C4-2B (cell line): ENCODE results near the gene CILP2.

Experiments
- H3K27ac ChIP-seq: fragments of 450-650 bp; 2 replicates; pipeline ENCODE4 v1.5.1; 2017
- ZFX ChIP-seq: fragments of 450-650 bp; IDR thresholded peaks from 2 replicates; pipeline ENCODE4 v1.6.1; 2017
- TF ChIP-seq, protein P1 (sequence below): fragments of 450-650 bp; conservative IDR thresholded peaks from 2 replicates; pipeline ENCODE4 v1.5.1; 2017; ENCODE audit warnings: mild to moderate bottlenecking

Gene CILP2

DNA sequence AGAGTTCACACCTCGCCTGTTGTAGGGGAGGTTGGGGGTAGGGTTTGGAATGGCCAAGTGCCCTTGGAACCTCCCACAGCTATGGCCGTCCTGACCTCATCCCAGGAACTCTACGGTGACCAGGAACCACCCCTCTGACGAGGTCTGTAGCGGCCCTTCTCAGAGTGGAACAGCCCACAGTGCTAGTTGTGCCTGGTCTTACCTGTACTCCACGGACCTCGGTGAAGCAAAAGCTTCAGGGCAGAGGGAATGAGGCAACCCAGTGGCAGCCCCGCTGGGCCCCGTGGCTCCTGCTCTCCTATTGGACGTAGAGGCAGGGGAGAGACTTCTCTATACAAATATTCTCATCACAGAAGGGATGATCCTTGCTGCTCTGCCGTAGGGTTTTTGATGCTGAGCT, 29.8 kb upstream of the CILP2 start:
- TF ChIP-seq, protein P1, sequence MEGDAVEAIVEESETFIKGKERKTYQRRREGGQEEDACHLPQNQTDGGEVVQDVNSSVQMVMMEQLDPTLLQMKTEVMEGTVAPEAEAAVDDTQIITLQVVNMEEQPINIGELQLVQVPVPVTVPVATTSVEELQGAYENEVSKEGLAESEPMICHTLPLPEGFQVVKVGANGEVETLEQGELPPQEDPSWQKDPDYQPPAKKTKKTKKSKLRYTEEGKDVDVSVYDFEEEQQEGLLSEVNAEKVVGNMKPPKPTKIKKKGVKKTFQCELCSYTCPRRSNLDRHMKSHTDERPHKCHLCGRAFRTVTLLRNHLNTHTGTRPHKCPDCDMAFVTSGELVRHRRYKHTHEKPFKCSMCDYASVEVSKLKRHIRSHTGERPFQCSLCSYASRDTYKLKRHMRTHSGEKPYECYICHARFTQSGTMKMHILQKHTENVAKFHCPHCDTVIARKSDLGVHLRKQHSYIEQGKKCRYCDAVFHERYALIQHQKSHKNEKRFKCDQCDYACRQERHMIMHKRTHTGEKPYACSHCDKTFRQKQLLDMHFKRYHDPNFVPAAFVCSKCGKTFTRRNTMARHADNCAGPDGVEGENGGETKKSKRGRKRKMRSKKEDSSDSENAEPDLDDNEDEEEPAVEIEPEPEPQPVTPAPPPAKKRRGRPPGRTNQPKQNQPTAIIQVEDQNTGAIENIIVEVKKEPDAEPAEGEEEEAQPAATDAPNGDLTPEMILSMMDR, result no peak
- TF ChIP-seq ZFX, result no peak
- H3K27ac ChIP-seq, result no peak overlapping the region

DNA sequence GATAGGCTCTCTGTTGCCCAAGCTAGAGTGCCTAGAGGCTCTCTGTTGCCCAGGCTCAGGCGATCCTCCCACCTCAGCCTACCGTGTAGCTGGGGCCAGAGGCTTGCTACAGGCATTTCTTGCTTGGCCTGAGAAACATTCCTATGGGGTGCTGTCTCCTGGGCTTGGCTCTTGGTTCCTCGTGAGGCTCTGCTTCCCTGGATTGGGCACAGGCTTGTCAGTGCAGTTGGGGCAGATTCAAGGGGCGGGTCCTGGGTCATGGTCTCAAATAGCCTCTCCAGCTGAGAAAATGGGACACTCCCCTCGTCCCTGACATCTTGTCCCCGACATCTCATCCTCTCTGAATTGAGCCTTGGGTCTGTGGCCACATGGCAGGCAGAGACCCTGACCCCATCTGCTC, 27.6 kb upstream of the CILP2 start:
- H3K27ac ChIP-seq, result no peak overlapping the region
- no peak for TF ChIP-seq ZFX
- TF ChIP-seq, protein P1, result no peak

DNA sequence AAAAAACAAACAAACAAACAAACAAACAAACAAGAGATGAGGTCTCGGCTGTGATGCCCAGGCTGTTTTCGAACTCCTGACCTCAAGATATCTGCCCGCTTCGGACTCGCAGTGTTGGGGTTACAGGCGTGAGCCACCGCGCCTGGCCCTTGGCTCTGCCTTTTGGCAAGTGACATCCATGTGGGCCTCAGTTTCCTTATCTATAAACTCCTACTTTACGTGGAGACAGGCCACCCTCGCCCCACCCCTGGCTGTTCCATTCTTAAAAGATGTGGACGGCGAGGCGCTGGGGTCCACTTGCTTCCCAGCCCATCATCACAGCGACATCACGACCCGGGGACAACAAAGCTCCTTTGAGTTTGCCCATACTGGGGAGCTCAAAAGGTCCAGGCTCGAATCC, 24.4 kb upstream of the CILP2 start:
- TF ChIP-seq, protein P1, result no peak
- TF ChIP-seq ZFX, result no peak
- H3K27ac ChIP-seq, result no peak overlapping the region

DNA sequence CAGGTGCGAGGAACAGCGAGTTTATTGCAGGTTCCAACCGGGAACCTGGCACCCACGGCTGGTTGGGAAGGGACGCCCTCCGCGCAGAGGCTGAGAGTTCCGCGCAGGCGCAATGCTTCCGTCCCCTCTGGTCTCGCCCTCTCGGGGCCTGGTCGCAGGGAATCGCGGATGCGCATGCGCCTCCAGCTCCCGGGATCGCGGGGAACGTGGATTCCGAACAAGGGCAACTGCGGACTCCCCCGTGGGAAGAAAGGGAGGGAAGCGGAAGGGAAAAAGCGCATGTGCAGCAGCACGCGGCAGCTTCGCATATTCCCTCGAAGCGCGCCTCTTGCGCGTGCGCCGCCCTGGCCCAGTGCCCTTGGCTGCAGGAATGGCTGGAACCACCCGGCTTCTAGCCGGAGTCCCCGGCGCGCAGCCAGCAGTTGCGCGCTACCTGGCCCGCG, 23.8 kb upstream of the CILP2 start:
- no peak for TF ChIP-seq ZFX
- TF ChIP-seq, protein P1, result no peak
- H3K27ac ChIP-seq, result no peak overlapping the region

DNA sequence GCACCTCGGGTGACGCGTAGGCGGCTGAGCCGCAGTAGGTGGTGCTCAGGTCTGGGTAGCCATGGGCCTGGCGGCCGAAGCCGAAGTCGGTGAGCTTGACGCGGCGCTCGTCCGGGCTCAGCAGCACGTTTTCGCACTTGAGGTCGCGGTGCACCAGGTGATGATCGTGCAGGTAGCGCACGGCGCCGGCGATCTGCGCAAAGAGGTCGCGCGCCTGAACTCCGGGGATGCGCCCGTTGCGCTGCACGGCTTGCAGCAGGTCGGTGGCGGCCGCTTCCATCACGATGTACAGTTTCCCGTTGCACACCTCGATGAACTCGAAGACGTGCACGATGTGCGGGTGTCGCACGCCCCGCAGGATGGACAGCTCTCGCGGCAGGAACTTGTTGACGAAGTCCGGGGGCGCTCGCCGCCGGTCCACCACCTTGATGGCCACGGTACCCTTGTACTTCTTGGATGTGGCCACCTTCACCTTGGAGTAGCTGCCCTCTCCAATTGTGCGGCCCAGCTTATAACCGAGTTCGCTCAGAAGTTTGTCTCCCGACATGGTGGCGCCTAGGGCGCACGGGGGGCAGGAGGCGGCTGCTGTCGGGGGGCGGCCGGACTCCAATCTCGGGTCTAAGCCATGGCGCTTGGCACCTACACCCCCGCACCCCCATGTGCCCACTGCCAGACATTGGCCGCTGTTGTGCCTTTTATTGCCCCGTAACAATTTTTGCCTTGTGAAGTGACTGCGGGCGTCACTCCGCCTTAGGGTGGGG, 23.0 kb upstream of the CILP2 start, which contains the start of gene TSSK6:
TSS of gene TSSK6 (minus strand) at position 668 of the 761 bp plus-strand sequence. CDS start at position 547, 121 bp downstream.
- TF ChIP-seq ZFX, result no peak
- TF ChIP-seq, protein P1, result no peak
- H3K27ac ChIP-seq, result peak within 1 kb of the TSS; percentile 85

DNA sequence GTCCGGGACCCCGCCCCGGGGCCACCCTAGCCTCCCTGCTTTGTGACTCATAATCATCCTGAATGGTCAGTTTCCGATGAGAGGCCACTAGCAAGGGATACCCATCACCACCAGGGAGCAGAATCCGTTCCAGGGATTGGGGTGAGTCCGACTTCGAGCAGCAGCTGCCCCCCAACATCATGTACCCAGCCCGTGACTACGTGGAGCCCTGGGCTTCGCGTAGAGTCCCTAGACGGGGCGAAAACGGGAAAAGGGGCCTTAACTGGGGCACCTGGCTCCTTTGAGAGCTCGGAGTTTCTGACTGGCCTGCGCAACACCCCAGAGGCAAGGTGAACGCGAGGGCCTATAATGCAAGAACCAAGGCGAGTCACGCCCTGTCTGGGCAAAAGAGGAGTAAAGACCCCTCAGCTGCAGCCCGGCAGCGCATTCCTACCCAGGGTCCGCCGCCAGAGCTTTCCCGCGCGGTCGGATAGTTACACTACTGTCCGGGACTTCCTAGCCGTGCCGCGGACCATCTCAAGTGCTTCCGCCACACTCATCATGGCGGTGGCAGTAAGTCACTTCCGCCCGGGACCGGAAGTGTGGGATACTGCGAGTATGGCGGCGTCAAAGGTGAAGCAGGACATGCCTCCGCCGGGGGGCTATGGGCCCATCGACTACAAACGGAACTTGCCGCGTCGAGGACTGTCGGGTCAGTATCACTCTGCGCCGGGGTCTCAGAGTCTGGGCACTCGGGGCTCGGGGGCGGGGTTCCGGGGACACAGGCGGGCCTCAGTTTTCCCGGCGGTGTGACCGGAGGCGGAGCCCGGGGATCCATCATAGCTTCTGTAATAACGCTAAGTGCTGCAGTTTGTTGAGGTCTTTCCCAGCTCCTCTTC, 22.2 kb upstream of the CILP2 start, which contains the start of gene NDUFA13:
TSS of gene NDUFA13 (plus strand) at position 584 of the 878 bp plus-strand sequence. CDS start at position 598, 14 bp downstream.
- peak; percentile 75 for TF ChIP-seq ZFX
- TF ChIP-seq, protein P1, result no peak
- peak within 1 kb of the TSS; percentile 85 for H3K27ac ChIP-seq

DNA sequence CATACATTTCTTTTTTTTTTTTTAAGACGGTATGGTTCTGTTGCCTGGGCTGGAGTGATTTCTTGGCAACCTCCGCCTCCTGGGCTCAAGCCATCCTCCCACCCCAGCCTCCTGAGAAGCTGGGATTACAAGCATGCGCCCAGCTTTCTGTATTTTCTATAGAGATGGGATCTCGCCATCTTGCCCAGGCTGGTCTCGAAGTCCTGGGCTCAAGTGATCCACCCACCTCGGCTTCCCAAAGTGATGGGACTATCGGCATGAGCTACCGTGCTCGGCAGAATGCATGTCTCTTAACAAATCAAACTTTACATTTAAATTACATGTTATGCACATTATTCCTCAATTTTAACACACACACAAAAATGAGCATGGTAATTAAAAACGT, 20.8 kb upstream of the CILP2 start:
- TF ChIP-seq ZFX, result no peak
- TF ChIP-seq, protein P1, result no peak
- H3K27ac ChIP-seq, result no peak overlapping the region; the same call in 1 of the 2 replicates
